Left lung (tissue), 10 donors: Measurements from ENCODE around the gene GATC. TPM values are rescaled to one million over a fixed set of nuclear protein-coding genes. Genes with fewer than 3 reads are reported as not detected.
A peak's percentile ranks its signal among the peaks of the same experiment; 100 is the strongest.

Source experiments
- ATAC-seq: fragments of 200-7000 bp; cut with Tn5 transposase; one replicate; pipeline ENCODE4 v1.9.1; 2020; ENCODE audit warnings: moderate library complexity
- DNase-seq, 4 donors: peaks; one replicate each; pipeline ENCODE4 v3.0.0-alpha.2; 2013 to 2020
- H3K27ac ChIP-seq, 2 donors: fragments of 200-600 bp; sonication (generic) in 1 of 2; one replicate each; pipeline versions ENCODE4 v1.5.0 to v1.8.0; 2020 to 2021
- H3K27me3 ChIP-seq, 2 donors: fragments of 200-600 bp; sonication (generic) in 1 of 2; one replicate each; pipeline versions ENCODE4 v1.5.0 to v1.8.0; 2020 to 2021
- H3K36me3 ChIP-seq, 2 donors: fragments of 200-600 bp; sonication (generic) in 1 of 2; one replicate each; pipeline versions ENCODE4 v1.5.0 to v1.8.0; 2020 to 2021
- H3K4me1 ChIP-seq, 2 donors: fragments of 200-600 bp; one replicate each; pipeline ENCODE4 v1.8.0; 2021
- H3K4me3 ChIP-seq, 2 donors: fragments of 200-600 bp; sonication (generic) in 1 of 2; one replicate each; pipeline versions ENCODE4 v1.5.0 to v1.8.0; 2020 to 2021; ENCODE audit warnings: mild to moderate bottlenecking in 1 of 2
- H3K9me3 ChIP-seq, 2 donors: fragments of 200-600 bp; sonication (generic) in 1 of 2; one replicate each; pipeline versions ENCODE4 v1.5.0 to v1.8.0; 2020 to 2021
- CTCF ChIP-seq, 2 donors: fragments of 200-600 bp; sonication (generic) in 1 of 2; IDR thresholded peaks; one replicate each; pipeline versions ENCODE4 v1.5.0 to v1.8.0; 2021; ENCODE audit warnings: antibody characterized with exemption in 2 of 2
- intact Hi-C, 2 donors: fragments of 100-400 bp; cut with DNase I; formaldehyde crosslinking; loops; one replicate each; pipeline versions ENCODE4 v1.11.2 to v1.14.2; 2022
- polyA plus RNA-seq, 6 donors: library from polyadenylated mRNA; unstranded; fragments of 120-200 nt; gene quantifications; one replicate each; pipeline ENCODE4 v1.2.1, GENCODE V29; 2013; ENCODE audit not compliant: insufficient read length in 6 of 6
- total RNA-seq, 2 donors: library from RNA; stranded (reverse); fragmentation: NEBNext Ultra II Directional; extraction: Animal tissue kit (Norgen Biotek cat#: 25700); gene quantifications; one replicate each; pipeline ENCODE4 v1.2.1, GENCODE V29; 2021
- donor health status: DM: no; HTN: yes; CAD: no.
- donor health status: DM: no; HTN: no; CAD: no.

GATC gene
- total and polyA plus RNA-seq, 8 donors = 30.1 to 33.3 (median 31.6) TPM

- Histone ChIP-seq H3K27ac (no peak overlapping the region), H3K4me1 (peaks cover 5 to 27% of the 10 kb centered on the region in 2 donors), H3K4me3 (no peak overlapping the region), H3K27me3 (no peaks in the 10 kb centered on the region), H3K36me3 (peaks cover 0 to 82% of the 10 kb centered on the region in 2 donors), H3K9me3 (no peaks in the 10 kb centered on the region)
- intact Hi-C loops = no loop called here
- ATAC-seq = no peak
- TF ChIP-seq CTCF (IDR thresholded peaks at IDR 0.05) = no peak
- no peak for DNase-seq
Measured at GRCh38 chr12:120463712-120464111, 17.5 kb downstream of the GATC start.

- Histone ChIP-seq H3K4me1 (peaks cover 10 to 37% of the 10 kb centered on the region in 2 donors), H3K36me3 (peaks cover 0 to 61% of the 10 kb centered on the region in 2 donors), H3K27ac (no peak overlapping the region), H3K27me3 (no peaks in the 10 kb centered on the region), H3K4me3 (no peak overlapping the region), H3K9me3 (no peaks in the 10 kb centered on the region)
- DNase-seq = no peak
- intact Hi-C loops = no loop called here
- no peak for ATAC-seq
- TF ChIP-seq CTCF (IDR thresholded peaks at IDR 0.05) = no peak
Measured at GRCh38 chr12:120465756-120466155, 19.5 kb downstream of the GATC start.

GRCh38 chr12:120466560-120467315 is 20.5 kb downstream of the GATC start:
- intact Hi-C loops = no loop called here
- peaks cover 10 to 37% of the 10 kb centered on the region in 2 donors for H3K4me1 ChIP-seq
- peaks cover 0 to 51% of the 10 kb centered on the region in 2 donors for H3K36me3 ChIP-seq
- TF ChIP-seq CTCF (IDR thresholded peaks at IDR 0.05) = no peak
- no peak overlapping the region for H3K4me3 ChIP-seq
- H3K27me3 ChIP-seq = no peaks in the 10 kb centered on the region
- no peaks in the 10 kb centered on the region for H3K9me3 ChIP-seq
- ATAC-seq (no peak), DNase-seq (peak in 1 of 4 donors; percentile 37)
- H3K27ac ChIP-seq = no peak overlapping the region

GRCh38 chr12:120467439-120467838 is 21.2 kb downstream of the GATC start:
- Histone ChIP-seq H3K27me3 (no peaks in the 10 kb centered on the region), H3K4me1 (peaks cover 10 to 37% of the 10 kb centered on the region in 2 donors), H3K27ac (no peak overlapping the region), H3K9me3 (no peaks in the 10 kb centered on the region), H3K36me3 (peaks cover 0 to 44% of the 10 kb centered on the region in 2 donors), H3K4me3 (no peak overlapping the region)
- DNase-seq (no peak), ATAC-seq (no peak)
- TF ChIP-seq CTCF (IDR thresholded peaks at IDR 0.05) = no peak
- intact Hi-C loops = no loop called here

GRCh38 chr12:120468325-120468820 is 22.1 kb downstream of the GATC start:
- H3K27ac ChIP-seq = peak overlapping the region; percentile 94 to 95
- H3K4me3 ChIP-seq = peak overlapping the region; percentile 82 to 95
- peaks cover 10 to 37% of the 10 kb centered on the region in 2 donors for H3K4me1 ChIP-seq
- H3K9me3 ChIP-seq = no peaks in the 10 kb centered on the region
- peaks cover 0 to 35% of the 10 kb centered on the region in 2 donors for H3K36me3 ChIP-seq
- no peak for TF ChIP-seq CTCF (IDR thresholded peaks at IDR 0.05)
- DNase-seq (peak in 3 of 4 donors; percentile 13 to 42 (median 39)), ATAC-seq (peak; percentile 36)
- intact Hi-C loops = no loop called here
- no peaks in the 10 kb centered on the region for H3K27me3 ChIP-seq
